Kidney (tissue), 14 donors: ENCODE data around the gene PTCD1. TPM values are rescaled to one million over a fixed set of nuclear protein-coding genes. Genes with fewer than 3 reads are reported as not detected.

ENCODE experiments used
- DNase-seq, 5 donors: peaks; one replicate each; pipeline ENCODE4 v3.0.0-alpha.2; 2013 to 2020
- FAIRE-seq: peaks from 2 replicates; lab custom pipeline; 2012; peaks lifted over from hg19 to GRCh38; lab: Jason Lieb, UNC
- H3K27ac ChIP-seq, 2 donors: one replicate each; pipeline ENCODE4 v1.7.0; 2013; ENCODE audit warnings: low read depth in 2 of 2, low read length in 2 of 2, inconsistent platforms in 1 of 2
- H3K27me3 ChIP-seq: one replicate; pipeline ENCODE4 v1.7.1; 2013; ENCODE audit warnings: low read length, inconsistent platforms; ENCODE audit not compliant: control insufficient read depth, insufficient read depth
- H3K36me3 ChIP-seq, 3 donors: one replicate each; pipeline versions ENCODE4 v1.7.0 to v1.7.1; 2013; ENCODE audit warnings: low read length in 3 of 3, control low read depth in 1 of 3, inconsistent platforms in 1 of 3; ENCODE audit not compliant: insufficient read depth in 3 of 3, control insufficient read depth in 2 of 3
- H3K4me1 ChIP-seq, 3 donors: one replicate each; pipeline versions ENCODE4 v1.7.0 to v1.7.1; 2013; ENCODE audit warnings: low read length in 3 of 3, inconsistent platforms in 1 of 3, low read depth in 1 of 3; ENCODE audit not compliant: control insufficient read depth in 2 of 3, insufficient read depth in 2 of 3
- H3K4me3 ChIP-seq, 3 donors: one replicate each; pipeline versions ENCODE4 v1.7.0 to v1.8.1; 2013; ENCODE audit warnings: low read length in 3 of 3, control low read depth in 1 of 3, inconsistent platforms in 1 of 3
- H3K9ac ChIP-seq, 3 donors: one replicate each; pipeline versions ENCODE4 v1.7.0 to v1.7.1; 2013; ENCODE audit warnings: low read length in 3 of 3, control low read depth in 1 of 3, inconsistent platforms in 1 of 3
- H3K9me3 ChIP-seq, 3 donors: one replicate each; pipeline versions ENCODE4 v1.7.0 to v1.7.1; 2013; ENCODE audit warnings: low read length in 3 of 3, control low read depth in 1 of 3, inconsistent platforms in 1 of 3; ENCODE audit not compliant: control insufficient read depth in 2 of 3, insufficient read depth in 1 of 3
- intact Hi-C: fragments of 100-400 bp; cut with DNase I; formaldehyde crosslinking; loops from one replicate; pipeline ENCODE4 v1.11.1; 2022
- polyA plus RNA-seq: library from polyadenylated mRNA; stranded (reverse); fragments of 350-450 nt; fragmentation: Illumina TruSeq; extraction: RNeasy Lipid Tissue Mini Kit (QIAGEN cat#74804); gene quantifications from one replicate; pipeline ENCODE4 v1.2.3, GENCODE V29; 2014; ENCODE audit warnings: low read depth, low replicate concordance; ENCODE audit not compliant: insufficient read depth
- total RNA-seq: library from RNA; stranded (reverse); fragmentation: NEBNext Ultra II Directional; extraction: Animal tissue kit (Norgen Biotek cat#: 25700); gene quantifications from one replicate; pipeline ENCODE4 v1.2.1, GENCODE V29; 2021
- TF ChIP-seq, protein P1 (sequence below): IDR thresholded peaks from 3 replicates; pipeline ENCODE4 v1.5.1; 2012; ENCODE audit warnings: mild to moderate bottlenecking, moderate library complexity, borderline replicate concordance; ENCODE audit not compliant: insufficient read depth; ENCODE audit errors: extremely low read depth
- donor health status: control.
- donor health status: control.
- donor health status: control.
- donor health status: control.
- donor health status: control.
- donor health status: DM: yes; HTN: yes; CAD: no.
- donor health status: Normal renal cell carcinoma (clear cell type).

PTCD1 gene
- total and polyA plus RNA-seq, 2 donors from 2014 or later, result 2.9 to 5.4 TPM

DNA sequence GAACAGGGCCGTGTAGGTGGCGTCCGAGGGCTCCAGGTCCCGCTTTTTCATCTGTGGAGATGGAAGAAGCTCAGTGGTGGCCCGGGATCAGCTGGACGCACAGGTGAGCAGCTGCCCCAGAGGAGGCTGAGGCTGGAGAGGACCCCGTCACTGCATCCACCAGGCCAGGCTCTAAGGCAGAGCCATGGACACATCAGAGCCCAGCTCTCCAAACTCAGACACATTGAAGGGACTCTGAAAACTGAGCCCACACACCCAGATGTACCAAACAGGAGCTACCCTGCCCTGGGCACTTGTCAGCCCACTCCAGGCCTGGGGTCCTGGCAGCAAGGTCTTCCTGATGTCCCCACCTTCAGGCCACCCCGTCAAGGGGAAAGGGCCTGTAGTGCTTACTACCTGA is 8.8 kb downstream of the PTCD1 start:
- H3K4me1 ChIP-seq, result no peaks in the 10 kb centered on the region
- H3K9me3 ChIP-seq, result no peaks in the 10 kb centered on the region
- no peak overlapping the region for H3K4me3 ChIP-seq
- H3K27ac ChIP-seq, result no peak overlapping the region
- H3K36me3 ChIP-seq, result peaks cover 0 to 15% (median 12%) of the 10 kb centered on the region in 3 donors
- DNase-seq (no peak), FAIRE-seq (no peak)
- no peak overlapping the region for H3K9ac ChIP-seq
- TF ChIP-seq, protein P1, sequence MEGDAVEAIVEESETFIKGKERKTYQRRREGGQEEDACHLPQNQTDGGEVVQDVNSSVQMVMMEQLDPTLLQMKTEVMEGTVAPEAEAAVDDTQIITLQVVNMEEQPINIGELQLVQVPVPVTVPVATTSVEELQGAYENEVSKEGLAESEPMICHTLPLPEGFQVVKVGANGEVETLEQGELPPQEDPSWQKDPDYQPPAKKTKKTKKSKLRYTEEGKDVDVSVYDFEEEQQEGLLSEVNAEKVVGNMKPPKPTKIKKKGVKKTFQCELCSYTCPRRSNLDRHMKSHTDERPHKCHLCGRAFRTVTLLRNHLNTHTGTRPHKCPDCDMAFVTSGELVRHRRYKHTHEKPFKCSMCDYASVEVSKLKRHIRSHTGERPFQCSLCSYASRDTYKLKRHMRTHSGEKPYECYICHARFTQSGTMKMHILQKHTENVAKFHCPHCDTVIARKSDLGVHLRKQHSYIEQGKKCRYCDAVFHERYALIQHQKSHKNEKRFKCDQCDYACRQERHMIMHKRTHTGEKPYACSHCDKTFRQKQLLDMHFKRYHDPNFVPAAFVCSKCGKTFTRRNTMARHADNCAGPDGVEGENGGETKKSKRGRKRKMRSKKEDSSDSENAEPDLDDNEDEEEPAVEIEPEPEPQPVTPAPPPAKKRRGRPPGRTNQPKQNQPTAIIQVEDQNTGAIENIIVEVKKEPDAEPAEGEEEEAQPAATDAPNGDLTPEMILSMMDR, result no peak
- H3K27me3 ChIP-seq, result no peaks in the 10 kb centered on the region
- intact Hi-C loops, result no loop called here

DNA sequence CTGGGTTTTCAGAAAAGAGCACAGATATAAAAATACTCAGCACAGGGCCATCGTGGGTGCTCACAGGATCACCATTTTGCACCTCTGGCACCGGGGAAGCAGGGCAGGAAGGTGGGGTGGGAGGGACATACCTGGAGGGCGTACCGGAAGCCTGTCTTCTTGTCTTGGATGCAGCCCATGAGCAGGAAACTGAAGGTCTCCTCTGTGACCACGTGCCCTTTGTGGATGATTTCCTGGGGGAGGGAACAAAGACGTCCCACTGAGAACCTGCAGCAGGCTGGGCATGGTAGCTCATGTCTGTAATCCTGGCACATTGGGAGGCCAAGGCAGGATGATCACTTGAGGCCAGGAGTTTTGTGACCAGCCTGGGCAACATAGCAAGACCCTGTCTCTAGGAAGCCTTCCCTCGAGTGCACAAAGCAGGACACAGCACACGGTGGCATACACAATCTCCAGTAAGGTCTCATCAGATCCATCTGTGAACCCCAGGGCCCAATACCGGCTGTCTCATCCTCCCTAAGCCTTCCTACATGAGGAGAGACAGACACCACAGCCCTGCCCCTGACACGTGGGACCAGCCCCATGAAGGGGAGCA is 9.5 kb downstream of the PTCD1 start:
- Histone ChIP-seq H3K4me1 (no peaks in the 10 kb centered on the region), H3K27ac (no peak overlapping the region), H3K4me3 (no peak overlapping the region), H3K27me3 (no peaks in the 10 kb centered on the region), H3K9me3 (no peaks in the 10 kb centered on the region), H3K9ac (no peak overlapping the region), H3K36me3 (peaks cover 0 to 13% (median 10%) of the 10 kb centered on the region in 3 donors)
- intact Hi-C loops, result no loop called here
- TF ChIP-seq, protein P1, result no peak
- DNase-seq (no peak), FAIRE-seq (no peak)

DNA sequence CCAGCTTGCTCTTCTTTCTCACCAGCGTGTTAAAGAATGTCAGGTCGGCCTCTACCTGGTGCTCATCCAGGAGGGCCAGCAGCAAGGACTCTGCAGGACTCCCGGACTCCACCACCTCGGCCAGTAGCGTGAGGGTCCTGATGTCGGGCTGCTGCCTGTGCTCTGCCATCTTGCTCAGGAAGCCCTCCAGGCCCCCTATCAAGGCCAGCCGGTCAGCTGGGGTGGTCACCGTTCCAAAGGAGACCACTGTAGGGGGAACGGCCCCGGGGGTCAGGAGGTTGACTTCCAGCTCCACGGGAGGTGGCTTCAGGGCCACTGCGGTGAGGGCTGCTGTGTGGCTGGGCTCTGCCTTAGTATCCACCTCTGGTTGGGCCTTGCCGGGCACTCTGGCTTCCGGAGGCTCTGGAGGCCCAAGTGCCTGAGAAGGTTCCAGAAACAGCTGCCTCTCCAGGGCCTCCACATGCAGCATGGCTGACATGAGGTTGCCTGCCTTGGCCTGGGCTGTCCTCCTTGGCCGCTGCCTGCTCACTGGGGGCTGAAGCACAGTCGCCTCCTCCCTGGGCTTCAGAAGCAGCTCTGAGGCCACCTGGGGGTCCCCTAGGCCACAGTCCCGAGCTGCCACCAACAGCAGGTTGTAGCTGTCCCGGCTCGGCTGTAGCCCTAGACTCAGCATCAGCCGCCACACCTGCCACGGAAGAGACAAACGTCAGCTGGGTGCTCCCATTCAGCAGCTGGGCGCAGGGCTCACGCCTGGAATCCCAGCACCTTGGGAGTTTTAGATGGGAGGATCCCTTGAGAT is 13.5 kb downstream of the PTCD1 start:
- TF ChIP-seq, protein P1, result no peak
- DNase-seq (no peak), FAIRE-seq (no peak)
- H3K27me3 ChIP-seq, result no peaks in the 10 kb centered on the region
- H3K27ac ChIP-seq, result no peak overlapping the region
- H3K4me1 ChIP-seq, result no peaks in the 10 kb centered on the region
- no peaks in the 10 kb centered on the region for H3K9me3 ChIP-seq
- H3K9ac ChIP-seq, result no peak overlapping the region
- intact Hi-C loops, result no loop called here
- peaks cover 0 to 19% (median 13%) of the 10 kb centered on the region in 3 donors for H3K36me3 ChIP-seq
- no peak overlapping the region for H3K4me3 ChIP-seq
